Kidney (tissue), 14 donors: Measurements from ENCODE around the gene LYRM4. TPM values are rescaled to one million over a fixed set of nuclear protein-coding genes. Genes with fewer than 3 reads are reported as not detected.

Experiments
- DNase-seq, 5 donors: peaks; one replicate each; pipeline ENCODE4 v3.0.0-alpha.2; 2013 to 2020
- FAIRE-seq: peaks from 2 replicates; lab custom pipeline; 2012; peaks lifted over from hg19 to GRCh38; lab: Jason Lieb, UNC
- H3K27ac ChIP-seq, 2 donors: one replicate each; pipeline ENCODE4 v1.7.0; 2013; ENCODE audit warnings: low read depth in 2 of 2, low read length in 2 of 2, inconsistent platforms in 1 of 2
- H3K27me3 ChIP-seq: one replicate; pipeline ENCODE4 v1.7.1; 2013; ENCODE audit warnings: low read length, inconsistent platforms; ENCODE audit not compliant: control insufficient read depth, insufficient read depth
- H3K36me3 ChIP-seq, 3 donors: one replicate each; pipeline versions ENCODE4 v1.7.0 to v1.7.1; 2013; ENCODE audit warnings: low read length in 3 of 3, control low read depth in 1 of 3, inconsistent platforms in 1 of 3; ENCODE audit not compliant: insufficient read depth in 3 of 3, control insufficient read depth in 2 of 3
- H3K4me1 ChIP-seq, 3 donors: one replicate each; pipeline versions ENCODE4 v1.7.0 to v1.7.1; 2013; ENCODE audit warnings: low read length in 3 of 3, inconsistent platforms in 1 of 3, low read depth in 1 of 3; ENCODE audit not compliant: control insufficient read depth in 2 of 3, insufficient read depth in 2 of 3
- H3K4me3 ChIP-seq, 3 donors: one replicate each; pipeline versions ENCODE4 v1.7.0 to v1.8.1; 2013; ENCODE audit warnings: low read length in 3 of 3, control low read depth in 1 of 3, inconsistent platforms in 1 of 3
- H3K9ac ChIP-seq, 3 donors: one replicate each; pipeline versions ENCODE4 v1.7.0 to v1.7.1; 2013; ENCODE audit warnings: low read length in 3 of 3, control low read depth in 1 of 3, inconsistent platforms in 1 of 3
- H3K9me3 ChIP-seq, 3 donors: one replicate each; pipeline versions ENCODE4 v1.7.0 to v1.7.1; 2013; ENCODE audit warnings: low read length in 3 of 3, control low read depth in 1 of 3, inconsistent platforms in 1 of 3; ENCODE audit not compliant: control insufficient read depth in 2 of 3, insufficient read depth in 1 of 3
- intact Hi-C: fragments of 100-400 bp; cut with DNase I; formaldehyde crosslinking; loops from one replicate; pipeline ENCODE4 v1.11.1; 2022
- polyA plus RNA-seq: library from polyadenylated mRNA; stranded (reverse); fragments of 350-450 nt; fragmentation: Illumina TruSeq; extraction: RNeasy Lipid Tissue Mini Kit (QIAGEN cat#74804); gene quantifications from one replicate; pipeline ENCODE4 v1.2.3, GENCODE V29; 2014; ENCODE audit warnings: low read depth, low replicate concordance; ENCODE audit not compliant: insufficient read depth
- total RNA-seq: library from RNA; stranded (reverse); fragmentation: NEBNext Ultra II Directional; extraction: Animal tissue kit (Norgen Biotek cat#: 25700); gene quantifications from one replicate; pipeline ENCODE4 v1.2.1, GENCODE V29; 2021
- TF ChIP-seq, protein P1 (sequence below): IDR thresholded peaks from 3 replicates; pipeline ENCODE4 v1.5.1; 2012; ENCODE audit warnings: mild to moderate bottlenecking, moderate library complexity, borderline replicate concordance; ENCODE audit not compliant: insufficient read depth; ENCODE audit errors: extremely low read depth
- donor health status: control.
- donor health status: control.
- donor health status: control.
- donor health status: control.
- donor health status: control.
- donor health status: DM: yes; HTN: yes; CAD: no.
- donor health status: Normal renal cell carcinoma (clear cell type).

LYRM4 gene
- total and polyA plus RNA-seq, 2 donors from 2014 or later: 21.3 to 31.8 TPM

DNA sequence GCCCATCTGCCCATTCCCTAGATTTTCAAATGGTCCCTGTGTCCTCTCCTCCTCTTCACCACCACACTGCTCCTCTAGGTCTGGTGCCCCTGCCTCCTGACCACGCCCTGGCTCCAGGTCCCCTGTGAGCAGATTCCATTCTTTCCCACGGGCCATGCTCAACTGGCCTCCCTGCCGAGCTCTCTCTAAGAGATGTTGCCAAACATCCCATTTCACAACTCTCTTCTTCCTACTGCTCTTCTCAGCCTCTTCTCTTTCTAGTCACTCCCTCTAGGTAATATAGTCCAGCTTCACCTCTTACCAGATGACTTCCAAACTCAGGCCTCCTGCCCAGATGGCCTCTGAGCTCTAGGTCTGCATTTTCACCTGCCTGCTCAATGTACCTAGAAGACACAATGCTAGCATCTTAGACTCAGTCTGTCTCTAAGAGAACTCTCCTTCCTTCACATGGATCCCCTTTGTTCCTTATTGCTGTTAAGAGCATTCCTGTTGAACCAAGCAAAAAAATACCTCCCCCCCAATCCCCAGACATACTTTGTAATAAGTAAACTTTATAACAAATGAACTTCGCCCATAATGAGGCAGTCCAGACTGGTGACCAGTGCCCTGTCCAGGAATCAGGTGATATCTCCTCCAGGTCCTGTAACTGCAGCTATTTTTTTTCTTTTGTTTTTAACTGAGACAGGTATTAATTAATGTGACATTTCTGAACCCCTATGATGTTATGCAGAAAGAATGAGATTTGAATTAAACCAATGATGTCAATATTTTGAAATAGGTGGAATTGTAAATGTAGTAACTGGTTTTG lies 79.0 kb downstream of the LYRM4 start:
- H3K9me3 ChIP-seq: no peaks in the 10 kb centered on the region
- intact Hi-C loops: no loop called here
- TF ChIP-seq, protein P1, sequence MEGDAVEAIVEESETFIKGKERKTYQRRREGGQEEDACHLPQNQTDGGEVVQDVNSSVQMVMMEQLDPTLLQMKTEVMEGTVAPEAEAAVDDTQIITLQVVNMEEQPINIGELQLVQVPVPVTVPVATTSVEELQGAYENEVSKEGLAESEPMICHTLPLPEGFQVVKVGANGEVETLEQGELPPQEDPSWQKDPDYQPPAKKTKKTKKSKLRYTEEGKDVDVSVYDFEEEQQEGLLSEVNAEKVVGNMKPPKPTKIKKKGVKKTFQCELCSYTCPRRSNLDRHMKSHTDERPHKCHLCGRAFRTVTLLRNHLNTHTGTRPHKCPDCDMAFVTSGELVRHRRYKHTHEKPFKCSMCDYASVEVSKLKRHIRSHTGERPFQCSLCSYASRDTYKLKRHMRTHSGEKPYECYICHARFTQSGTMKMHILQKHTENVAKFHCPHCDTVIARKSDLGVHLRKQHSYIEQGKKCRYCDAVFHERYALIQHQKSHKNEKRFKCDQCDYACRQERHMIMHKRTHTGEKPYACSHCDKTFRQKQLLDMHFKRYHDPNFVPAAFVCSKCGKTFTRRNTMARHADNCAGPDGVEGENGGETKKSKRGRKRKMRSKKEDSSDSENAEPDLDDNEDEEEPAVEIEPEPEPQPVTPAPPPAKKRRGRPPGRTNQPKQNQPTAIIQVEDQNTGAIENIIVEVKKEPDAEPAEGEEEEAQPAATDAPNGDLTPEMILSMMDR: no peak
- H3K4me3 ChIP-seq: no peak overlapping the region
- no peaks in the 10 kb centered on the region for H3K36me3 ChIP-seq
- H3K9ac ChIP-seq: no peak overlapping the region
- peak overlapping the region; percentile 25 to 38 for H3K27ac ChIP-seq
- DNase-seq: no peak
- H3K27me3 ChIP-seq: no peaks in the 10 kb centered on the region
- H3K4me1 ChIP-seq: peaks cover 0 to 5% (median 0%) of the 10 kb centered on the region in 3 donors
- peak; percentile 3 for FAIRE-seq

DNA sequence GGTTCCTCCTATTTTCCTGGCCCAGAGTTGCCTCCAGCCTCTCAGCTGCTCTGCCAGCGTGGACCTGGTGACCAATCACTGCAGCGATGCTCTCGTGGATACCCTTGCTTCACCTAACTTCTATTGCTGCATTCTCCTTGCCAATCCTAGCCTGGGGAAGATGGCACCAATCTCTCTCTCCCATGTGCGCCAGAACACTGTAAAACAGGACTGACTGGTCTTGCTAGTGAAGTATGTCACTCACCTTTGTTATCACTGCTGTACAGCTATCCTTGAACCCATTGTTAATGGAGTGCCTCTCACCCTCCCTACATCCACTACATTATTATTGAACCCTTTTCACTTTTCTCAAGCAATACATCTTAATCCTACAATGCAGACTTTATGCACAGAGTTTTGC lies 80.1 kb downstream of the LYRM4 start:
- no peaks in the 10 kb centered on the region for H3K9me3 ChIP-seq
- FAIRE-seq: no peak
- TF ChIP-seq, protein P1: no peak
- no peaks in the 10 kb centered on the region for H3K27me3 ChIP-seq
- DNase-seq: no peak
- H3K27ac ChIP-seq: no peak overlapping the region
- H3K4me1 ChIP-seq: peaks cover 0 to 5% (median 0%) of the 10 kb centered on the region in 3 donors
- no peaks in the 10 kb centered on the region for H3K36me3 ChIP-seq
- intact Hi-C loops: no loop called here
- H3K4me3 ChIP-seq: no peak overlapping the region
- H3K9ac ChIP-seq: no peak overlapping the region

DNA sequence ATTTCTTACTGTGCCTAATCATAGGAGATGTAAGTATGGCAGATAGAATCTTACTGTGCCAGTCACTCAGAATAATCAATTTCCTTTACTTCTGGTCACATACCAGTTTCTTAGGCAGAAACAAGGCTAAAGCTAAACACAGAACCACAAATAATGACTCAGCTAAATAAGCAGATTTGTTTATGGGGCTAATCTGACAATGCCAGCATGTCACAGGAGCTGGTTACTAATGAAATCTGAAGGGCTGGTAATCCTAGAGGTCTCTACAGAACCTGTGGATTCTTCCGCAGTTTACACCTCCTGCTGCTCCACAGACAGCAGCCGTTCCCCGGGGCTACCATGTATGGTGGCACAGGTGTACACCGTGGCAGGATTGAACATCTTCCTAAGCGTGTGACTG lies 80.8 kb downstream of the LYRM4 start:
- no peak overlapping the region for H3K4me3 ChIP-seq

More for the DNA sequence above, 80.8 kb downstream of the LYRM4 start:
- FAIRE-seq (no peak), DNase-seq (no peak)
- no peak overlapping the region for H3K9ac ChIP-seq
- no peak overlapping the region for H3K27ac ChIP-seq
- H3K27me3 ChIP-seq: no peaks in the 10 kb centered on the region
- H3K36me3 ChIP-seq: no peaks in the 10 kb centered on the region
- intact Hi-C loops: no loop called here
- peaks cover 0 to 5% (median 0%) of the 10 kb centered on the region in 3 donors for H3K4me1 ChIP-seq
- H3K9me3 ChIP-seq: no peaks in the 10 kb centered on the region
- TF ChIP-seq, protein P1: no peak
